Naive B cell (primary cell): ENCODE results near the gene HS6ST2. TPM values are rescaled to one million over a fixed set of nuclear protein-coding genes. Genes with fewer than 3 reads are reported as not detected.
A peak's percentile ranks its signal among the peaks of the same experiment; 100 is the strongest.

Experiments
- ATAC-seq, 2 donors: fragments of 150-1000 bp; cut with Tn5 transposase; 2 replicates each; pipeline ENCODE4 v1.10.0; 2021; ENCODE audit warnings: low read depth in 2 of 2, mild to moderate bottlenecking in 2 of 2, moderate library complexity in 2 of 2
- DNase-seq: peaks from one replicate; pipeline ENCODE4 v3.0.0; 2022
- H3K27ac Mint-ChIP-seq, 6 donors: one replicate each; pipeline ENCODE4 v1.8.0; 2020 to 2022; ENCODE audit warnings: mild to moderate bottlenecking in 6 of 6, mixed read lengths in 6 of 6, moderate library complexity in 5 of 6, inconsistent platforms in 2 of 6
- H3K27me3 Mint-ChIP-seq, 3 donors: one replicate each; pipeline ENCODE4 v1.8.0; 2021 to 2022; ENCODE audit warnings: mixed read lengths in 3 of 3, mild to moderate bottlenecking in 1 of 3
- H3K36me3 Mint-ChIP-seq, 2 donors: one replicate each; pipeline ENCODE4 v1.8.0; 2020 to 2022; ENCODE audit warnings: mixed read lengths in 2 of 2, inconsistent platforms in 1 of 2, mild to moderate bottlenecking in 1 of 2
- H3K4me1 Mint-ChIP-seq, 3 donors: one replicate each; pipeline ENCODE4 v1.8.0; 2020 to 2022; ENCODE audit warnings: mixed read lengths in 3 of 3, inconsistent platforms in 1 of 3, mild to moderate bottlenecking in 1 of 3, moderate library complexity in 1 of 3
- H3K4me3 Mint-ChIP-seq, 8 donors: one replicate each; pipeline ENCODE4 v1.8.0; 2020 to 2022; ENCODE audit warnings: mild to moderate bottlenecking in 8 of 8, mixed read lengths in 8 of 8, moderate library complexity in 8 of 8, inconsistent platforms in 2 of 8
- H3K9me3 Mint-ChIP-seq, 7 donors: one replicate each; pipeline ENCODE4 v1.8.0; 2020 to 2022; ENCODE audit warnings: mixed read lengths in 7 of 7, mild to moderate bottlenecking in 5 of 7, inconsistent platforms in 2 of 7, moderate library complexity in 1 of 7
- polyA plus RNA-seq, 6 donors: library from polyadenylated mRNA; unstranded; fragments of 300-500 nt; fragmentation: Illumina TruSeq; gene quantifications; one replicate each; pipeline ENCODE4 v1.2.3, GENCODE V29; 2021; ENCODE audit warnings: low read depth in 6 of 6

Gene HS6ST2
- polyA plus RNA-seq, 6 donors from 2014 or later = not detected

- H3K36me3 Mint-ChIP-seq = peaks cover 0 to 8% of the 10 kb centered on the region in 2 donors
- no peak overlapping the region for H3K4me3 Mint-ChIP-seq
- DNase-seq (no peak), ATAC-seq (no peak)
- H3K9me3 Mint-ChIP-seq = peaks cover 6 to 14% (median 9%) of the 10 kb centered on the region in 7 donors
- no peak overlapping the region for H3K27ac Mint-ChIP-seq
- H3K27me3 Mint-ChIP-seq = peaks cover 0 to 5% (median 0%) of the 10 kb centered on the region in 3 donors
- H3K4me1 Mint-ChIP-seq = no peaks in the 10 kb centered on the region
Observed at GRCh38 chrX:132677233-132677716, 281.2 kb downstream of the HS6ST2 start.

- no peak overlapping the region for H3K4me3 Mint-ChIP-seq
- H3K4me1 Mint-ChIP-seq = no peaks in the 10 kb centered on the region
- H3K9me3 Mint-ChIP-seq = peaks cover 6 to 14% (median 9%) of the 10 kb centered on the region in 7 donors
- no peak for ATAC-seq
- H3K36me3 Mint-ChIP-seq = peaks cover 0 to 8% of the 10 kb centered on the region in 2 donors
- no peak for DNase-seq
- no peak overlapping the region for H3K27ac Mint-ChIP-seq
- H3K27me3 Mint-ChIP-seq = peaks cover 0 to 5% (median 0%) of the 10 kb centered on the region in 3 donors
Observed at GRCh38 chrX:132676561-132677186, 281.8 kb downstream of the HS6ST2 start.

- Mint-ChIP-seq H3K4me1 (no peaks in the 10 kb centered on the region), H3K9me3 (peaks cover 6 to 14% (median 9%) of the 10 kb centered on the region in 7 donors), H3K27me3 (peaks cover 0 to 5% (median 0%) of the 10 kb centered on the region in 3 donors), H3K4me3 (no peak overlapping the region), H3K27ac (no peak overlapping the region), H3K36me3 (peaks cover 0 to 8% of the 10 kb centered on the region in 2 donors)
- ATAC-seq (no peak), DNase-seq (no peak)
Observed at GRCh38 chrX:132676102-132676501, 282.3 kb downstream of the HS6ST2 start.

GRCh38 chrX:132673331-132673730, 285.1 kb downstream of the HS6ST2 start:
- Mint-ChIP-seq H3K9me3 (peaks cover 0 to 5% (median 0%) of the 10 kb centered on the region in 7 donors), H3K27me3 (peaks cover 4 to 18% (median 5%) of the 10 kb centered on the region in 3 donors), H3K36me3 (no peaks in the 10 kb centered on the region), H3K4me3 (no peak overlapping the region), H3K4me1 (no peaks in the 10 kb centered on the region), H3K27ac (no peak overlapping the region)
- DNase-seq (no peak), ATAC-seq (no peak)

- ATAC-seq (no peak), DNase-seq (no peak)
- Mint-ChIP-seq H3K27me3 (peaks cover 4 to 36% (median 8%) of the 10 kb centered on the region in 3 donors), H3K27ac (no peak overlapping the region), H3K9me3 (no peaks in the 10 kb centered on the region), H3K4me1 (no peaks in the 10 kb centered on the region), H3K4me3 (no peak overlapping the region), H3K36me3 (no peaks in the 10 kb centered on the region)
Observed at GRCh38 chrX:132671229-132671641, 287.2 kb downstream of the HS6ST2 start.

GRCh38 chrX:132669142-132669541, 289.3 kb downstream of the HS6ST2 start:
- H3K9me3 Mint-ChIP-seq = peaks cover 0 to 4% (median 0%) of the 10 kb centered on the region in 7 donors
- H3K4me1 Mint-ChIP-seq = no peaks in the 10 kb centered on the region
- H3K27me3 Mint-ChIP-seq = peaks cover 4 to 34% (median 8%) of the 10 kb centered on the region in 3 donors
- DNase-seq (no peak), ATAC-seq (no peak)
- no peak overlapping the region for H3K27ac Mint-ChIP-seq
- H3K4me3 Mint-ChIP-seq = no peak overlapping the region
- no peaks in the 10 kb centered on the region for H3K36me3 Mint-ChIP-seq

GRCh38 chrX:132668178-132668577, 290.3 kb downstream of the HS6ST2 start:
- Mint-ChIP-seq H3K4me3 (no peak overlapping the region), H3K9me3 (peaks cover 0 to 4% (median 0%) of the 10 kb centered on the region in 7 donors), H3K4me1 (no peaks in the 10 kb centered on the region), H3K36me3 (no peaks in the 10 kb centered on the region), H3K27ac (no peak overlapping the region), H3K27me3 (peaks cover 4 to 30% (median 8%) of the 10 kb centered on the region in 3 donors)
- DNase-seq (no peak), ATAC-seq (no peak)

GRCh38 chrX:132665676-132666075, 292.8 kb downstream of the HS6ST2 start:
- no peak for DNase-seq
- peak overlapping the region in 1 of 8 donors; percentile 37 for H3K4me3 Mint-ChIP-seq
- no peaks in the 10 kb centered on the region for H3K36me3 Mint-ChIP-seq
- H3K9me3 Mint-ChIP-seq = peaks cover 0 to 5% (median 0%) of the 10 kb centered on the region in 7 donors
- H3K4me1 Mint-ChIP-seq = no peaks in the 10 kb centered on the region
- H3K27ac Mint-ChIP-seq = no peak overlapping the region
- no peak for ATAC-seq
- H3K27me3 Mint-ChIP-seq = peaks cover 6 to 35% (median 11%) of the 10 kb centered on the region in 3 donors

- ATAC-seq (no peak), DNase-seq (no peak)
- Mint-ChIP-seq H3K4me1 (no peaks in the 10 kb centered on the region), H3K9me3 (peaks cover 0 to 5% (median 0%) of the 10 kb centered on the region in 7 donors), H3K4me3 (no peak overlapping the region), H3K27ac (no peak overlapping the region), H3K27me3 (peaks cover 9 to 35% (median 11%) of the 10 kb centered on the region in 3 donors), H3K36me3 (no peaks in the 10 kb centered on the region)
Observed at GRCh38 chrX:132664273-132664672, 294.2 kb downstream of the HS6ST2 start.

- Mint-ChIP-seq H3K27ac (no peak overlapping the region), H3K4me3 (no peak overlapping the region), H3K4me1 (no peaks in the 10 kb centered on the region), H3K9me3 (peaks cover 0 to 5% (median 0%) of the 10 kb centered on the region in 7 donors), H3K36me3 (no peaks in the 10 kb centered on the region), H3K27me3 (peaks cover 3 to 21% (median 5%) of the 10 kb centered on the region in 3 donors)
- DNase-seq (no peak), ATAC-seq (no peak)
Observed at GRCh38 chrX:132662844-132663243, 295.6 kb downstream of the HS6ST2 start.

- DNase-seq = no peak
- H3K9me3 Mint-ChIP-seq = peaks cover 0 to 2% (median 0%) of the 10 kb centered on the region in 7 donors
- ATAC-seq = no peak
- peaks cover 3 to 26% (median 5%) of the 10 kb centered on the region in 3 donors for H3K27me3 Mint-ChIP-seq
- no peaks in the 10 kb centered on the region for H3K36me3 Mint-ChIP-seq
- no peak overlapping the region for H3K27ac Mint-ChIP-seq
- no peaks in the 10 kb centered on the region for H3K4me1 Mint-ChIP-seq
- no peak overlapping the region for H3K4me3 Mint-ChIP-seq
Observed at GRCh38 chrX:132657876-132658275, 300.6 kb downstream of the HS6ST2 start.

- no peaks in the 10 kb centered on the region for H3K9me3 Mint-ChIP-seq
- H3K27me3 Mint-ChIP-seq = peaks cover 0 to 25% (median 0%) of the 10 kb centered on the region in 3 donors
- no peak overlapping the region for H3K4me3 Mint-ChIP-seq
- DNase-seq (no peak), ATAC-seq (no peak)
- no peaks in the 10 kb centered on the region for H3K36me3 Mint-ChIP-seq
- H3K27ac Mint-ChIP-seq = no peak overlapping the region
- no peaks in the 10 kb centered on the region for H3K4me1 Mint-ChIP-seq
Observed at GRCh38 chrX:132652871-132653270, 305.6 kb downstream of the HS6ST2 start.

- no peaks in the 10 kb centered on the region for H3K4me1 Mint-ChIP-seq
- ATAC-seq = no peak
- H3K27me3 Mint-ChIP-seq = peaks cover 0 to 28% (median 6%) of the 10 kb centered on the region in 3 donors
- no peak overlapping the region for H3K4me3 Mint-ChIP-seq
- no peak for DNase-seq
- H3K27ac Mint-ChIP-seq = no peak overlapping the region
- H3K36me3 Mint-ChIP-seq = no peaks in the 10 kb centered on the region
- H3K9me3 Mint-ChIP-seq = no peaks in the 10 kb centered on the region
Observed at GRCh38 chrX:132651421-132652086, 306.9 kb downstream of the HS6ST2 start.

- Mint-ChIP-seq H3K27ac (no peak overlapping the region), H3K9me3 (no peaks in the 10 kb centered on the region), H3K36me3 (no peaks in the 10 kb centered on the region), H3K4me1 (no peaks in the 10 kb centered on the region), H3K4me3 (no peak overlapping the region), H3K27me3 (peaks cover 0 to 33% (median 6%) of the 10 kb centered on the region in 3 donors)
- DNase-seq (no peak), ATAC-seq (no peak)
Observed at GRCh38 chrX:132648895-132649294, 309.5 kb downstream of the HS6ST2 start.
